GM18861 (cell line): ENCODE data around the gene DPYSL5.
"Not testable (repeated sequence)": the region's sequence is repeated elsewhere in the genome, so short reads cannot be mapped to it uniquely, and the experiment has no call there.

Experiments used
- ATAC-seq: cut with Tn5 transposase; IDR thresholded peaks from one replicate; pipeline ENCODE4 v1.9.1; 2021; ENCODE audit not compliant: unreplicated experiment

DPYSL5 gene, protein sequence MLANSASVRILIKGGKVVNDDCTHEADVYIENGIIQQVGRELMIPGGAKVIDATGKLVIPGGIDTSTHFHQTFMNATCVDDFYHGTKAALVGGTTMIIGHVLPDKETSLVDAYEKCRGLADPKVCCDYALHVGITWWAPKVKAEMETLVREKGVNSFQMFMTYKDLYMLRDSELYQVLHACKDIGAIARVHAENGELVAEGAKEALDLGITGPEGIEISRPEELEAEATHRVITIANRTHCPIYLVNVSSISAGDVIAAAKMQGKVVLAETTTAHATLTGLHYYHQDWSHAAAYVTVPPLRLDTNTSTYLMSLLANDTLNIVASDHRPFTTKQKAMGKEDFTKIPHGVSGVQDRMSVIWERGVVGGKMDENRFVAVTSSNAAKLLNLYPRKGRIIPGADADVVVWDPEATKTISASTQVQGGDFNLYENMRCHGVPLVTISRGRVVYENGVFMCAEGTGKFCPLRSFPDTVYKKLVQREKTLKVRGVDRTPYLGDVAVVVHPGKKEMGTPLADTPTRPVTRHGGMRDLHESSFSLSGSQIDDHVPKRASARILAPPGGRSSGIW

DNA sequence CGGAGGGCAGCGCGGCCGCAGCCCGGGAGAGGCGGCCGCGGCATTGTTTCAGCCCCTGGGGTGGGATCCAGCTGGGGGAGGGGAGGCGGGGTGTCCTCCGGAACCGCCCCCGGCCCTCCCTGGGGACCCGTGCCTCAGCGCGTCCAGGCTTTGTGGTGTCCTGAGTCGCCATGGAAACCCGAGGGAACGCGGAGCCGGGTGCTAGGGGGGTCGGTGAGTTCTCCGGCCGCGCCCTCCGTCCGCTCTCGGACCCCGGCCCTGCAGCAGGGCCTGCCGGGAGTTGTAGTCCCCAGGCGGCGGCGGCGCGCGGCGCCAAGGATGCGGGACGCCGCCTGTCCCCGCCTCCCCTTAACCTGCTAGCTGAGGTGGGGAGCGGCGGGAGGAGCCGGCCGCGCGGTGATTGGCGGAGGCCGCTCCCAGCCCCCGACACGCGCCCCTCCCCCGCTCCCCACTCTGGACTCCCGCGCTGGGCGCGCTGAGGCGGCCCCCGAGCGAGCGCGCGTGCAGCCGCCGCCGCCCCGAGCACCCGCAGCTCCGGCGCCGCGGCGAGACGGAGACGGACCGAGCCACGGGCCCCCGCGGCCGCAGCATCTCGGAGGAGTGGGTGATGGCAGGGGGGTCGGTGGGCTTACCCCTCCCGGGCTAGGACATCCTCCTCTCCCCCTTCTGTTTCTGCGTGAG, at the start of gene DPYSL5:
DPYSL5 (plus strand) TSS at position 478 of the 681 bp plus-strand sequence. CDS start 50,368 bp downstream, outside the sequence.
- ATAC-seq, result no peak

DNA sequence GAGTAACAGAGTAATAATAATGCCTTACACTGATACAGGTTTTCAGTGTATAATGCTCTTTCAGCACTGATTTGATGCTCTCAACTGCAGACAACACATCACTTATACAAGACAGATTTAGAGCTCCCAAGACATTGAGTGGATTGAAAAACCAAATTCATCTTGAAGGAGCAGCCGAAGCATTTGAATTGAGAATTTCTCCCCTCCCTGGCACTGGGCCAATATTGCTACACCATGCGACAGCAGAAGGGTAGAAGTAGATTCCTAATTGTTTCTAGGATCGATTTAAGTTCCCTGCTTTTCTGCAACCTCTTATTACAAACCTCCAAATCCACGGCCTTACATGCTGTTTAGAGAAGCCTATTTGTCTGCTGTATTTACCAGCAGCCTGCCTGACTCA, 46.6 kb upstream of the DPYSL5 start:
- no peak for ATAC-seq

DNA sequence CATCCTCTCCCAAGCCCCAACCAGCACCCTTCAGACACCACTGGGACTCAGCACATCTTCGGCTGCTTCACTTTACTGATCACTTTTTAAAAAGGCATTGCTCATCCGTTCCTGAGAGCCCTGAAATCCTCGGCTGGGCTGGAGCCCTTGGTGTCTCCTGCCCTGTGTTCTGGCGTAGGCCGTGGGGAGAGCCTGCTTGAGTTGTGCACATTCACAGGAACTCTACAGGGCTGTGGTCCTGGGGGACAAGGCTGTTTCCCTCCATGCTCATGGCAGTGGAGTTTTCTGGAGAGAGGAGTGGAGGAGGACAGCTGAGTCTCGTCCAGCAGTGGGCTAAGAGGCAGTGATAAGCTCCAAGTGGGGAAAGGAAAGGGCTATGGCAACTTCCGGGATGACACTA, 46.1 kb upstream of the DPYSL5 start:
- no peak for ATAC-seq

DNA sequence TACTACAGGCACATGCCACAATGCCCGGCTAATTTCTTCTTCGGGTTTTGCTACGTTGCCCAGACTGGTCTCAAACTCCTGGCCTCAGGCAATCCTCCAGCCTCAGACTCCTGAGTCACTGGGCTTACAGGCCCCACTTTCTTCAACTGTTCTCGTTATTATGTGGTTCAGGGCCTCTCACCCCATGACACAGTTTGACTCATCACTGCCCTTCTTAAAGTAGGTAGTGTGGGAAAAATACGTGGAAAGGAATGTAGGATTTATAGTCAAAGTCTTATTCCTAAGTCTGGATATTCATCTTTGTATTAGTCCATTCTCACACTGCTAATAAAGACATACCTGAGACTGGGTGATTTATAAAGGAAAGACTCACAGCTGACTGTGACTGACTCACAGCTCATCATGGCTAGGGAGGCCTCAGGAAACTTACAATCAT, 42.7 kb upstream of the DPYSL5 start:
- no peak for ATAC-seq

DNA sequence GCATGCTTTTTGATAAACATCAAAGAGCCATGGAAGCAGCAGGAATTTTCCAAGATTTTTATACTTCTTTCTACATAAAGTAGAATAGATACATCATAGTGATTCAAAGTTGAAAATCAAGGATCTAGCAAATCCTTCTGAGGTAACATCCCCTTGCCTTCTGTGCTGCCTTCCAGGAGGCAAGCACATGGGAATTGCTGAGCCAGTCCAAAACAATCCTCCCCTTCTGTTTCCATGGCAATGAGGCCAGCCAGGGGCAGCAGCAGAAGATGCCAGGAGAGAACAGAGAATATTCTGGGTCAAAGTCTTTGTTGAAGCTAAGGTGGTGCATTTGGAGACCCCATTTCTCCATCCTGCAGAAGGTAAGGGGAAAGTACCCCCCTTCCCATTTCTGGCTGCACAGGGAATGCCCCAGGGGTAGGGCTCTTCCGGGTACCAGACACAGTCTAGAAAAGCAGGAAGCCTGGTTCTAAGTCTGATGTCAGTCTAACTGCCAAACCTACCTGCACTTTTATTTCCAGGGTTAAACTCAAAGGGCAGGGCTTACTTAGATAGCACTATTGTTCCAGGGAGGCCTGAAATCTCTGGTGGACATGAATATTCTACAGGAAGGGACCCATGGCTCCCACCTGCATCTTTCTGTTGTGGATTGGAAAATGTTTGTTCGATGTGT, 40.0 kb upstream of the DPYSL5 start:
- no peak for ATAC-seq

DNA sequence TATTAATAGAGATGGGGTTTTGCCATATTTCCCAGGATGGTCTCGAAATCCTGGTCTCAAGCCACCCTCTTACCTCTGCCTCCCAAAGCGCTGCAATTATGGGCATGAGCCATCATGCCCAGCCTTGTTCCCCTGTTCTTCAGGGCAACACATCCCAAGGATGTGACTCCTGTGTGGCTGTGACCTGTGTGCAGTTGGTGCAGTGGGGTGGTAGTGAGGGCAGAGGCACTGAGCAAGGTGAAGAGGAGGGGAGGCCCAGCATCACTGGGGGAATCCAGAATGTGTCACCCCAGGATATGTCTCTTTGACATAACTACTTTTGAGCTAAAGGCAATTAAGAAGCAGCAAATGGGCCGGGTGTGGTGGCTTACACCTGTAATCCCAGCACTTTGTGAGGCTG, 38.7 kb upstream of the DPYSL5 start:
- ATAC-seq, result no peak

DNA sequence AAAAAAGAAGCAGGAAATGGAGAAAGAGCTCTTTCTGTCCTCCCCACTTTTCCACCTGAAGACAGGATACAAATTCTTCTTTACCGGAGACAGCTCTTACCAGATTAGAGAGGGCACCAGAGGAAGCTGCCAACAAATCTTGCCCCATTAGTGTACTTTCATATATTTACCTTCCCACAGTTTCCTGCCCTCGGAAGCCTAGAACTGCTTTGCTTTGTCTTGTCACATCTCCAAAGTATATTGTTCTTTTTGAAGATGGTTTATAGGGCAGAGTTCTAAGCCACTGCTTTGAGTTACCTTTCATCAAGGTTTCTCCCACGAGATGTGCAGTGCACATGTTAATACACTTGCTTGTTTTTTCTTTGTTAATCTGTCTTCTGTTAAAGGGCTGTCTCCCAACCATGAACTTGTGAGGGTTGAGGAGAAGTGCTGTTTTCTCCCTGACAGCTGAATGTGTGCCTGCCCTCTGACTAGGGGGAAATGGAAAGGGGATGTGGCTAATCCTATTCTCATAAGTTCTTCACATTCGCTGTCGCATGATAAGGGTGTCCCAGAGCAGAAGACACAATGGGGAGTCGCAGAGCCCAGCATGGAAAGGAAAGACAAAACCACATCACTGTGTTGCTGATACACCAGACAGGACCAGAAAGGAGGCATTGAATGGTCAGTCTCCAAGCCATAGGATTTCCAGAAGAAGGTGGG, 37.9 kb upstream of the DPYSL5 start:
- ATAC-seq, result no peak

DNA sequence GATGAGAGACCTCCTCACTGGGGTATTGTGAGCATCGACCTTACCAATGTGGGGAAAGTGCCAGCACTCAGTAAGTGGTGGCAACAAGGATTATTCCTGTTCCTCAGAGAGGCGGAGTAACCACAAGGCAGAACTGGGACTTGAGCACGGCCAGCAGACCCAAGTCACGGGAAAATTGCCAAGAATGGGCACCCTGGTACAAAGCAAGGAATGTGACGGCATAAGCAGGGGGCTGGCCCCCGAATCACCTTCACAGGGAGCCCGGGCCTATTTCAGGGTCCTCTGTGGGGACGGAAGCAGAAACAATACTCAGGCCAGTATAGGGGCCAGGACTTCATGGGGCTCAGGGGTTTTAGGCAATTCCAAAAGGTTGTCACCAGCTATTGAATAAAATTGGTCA, 36.7 kb upstream of the DPYSL5 start:
- ATAC-seq, result no peak

DNA sequence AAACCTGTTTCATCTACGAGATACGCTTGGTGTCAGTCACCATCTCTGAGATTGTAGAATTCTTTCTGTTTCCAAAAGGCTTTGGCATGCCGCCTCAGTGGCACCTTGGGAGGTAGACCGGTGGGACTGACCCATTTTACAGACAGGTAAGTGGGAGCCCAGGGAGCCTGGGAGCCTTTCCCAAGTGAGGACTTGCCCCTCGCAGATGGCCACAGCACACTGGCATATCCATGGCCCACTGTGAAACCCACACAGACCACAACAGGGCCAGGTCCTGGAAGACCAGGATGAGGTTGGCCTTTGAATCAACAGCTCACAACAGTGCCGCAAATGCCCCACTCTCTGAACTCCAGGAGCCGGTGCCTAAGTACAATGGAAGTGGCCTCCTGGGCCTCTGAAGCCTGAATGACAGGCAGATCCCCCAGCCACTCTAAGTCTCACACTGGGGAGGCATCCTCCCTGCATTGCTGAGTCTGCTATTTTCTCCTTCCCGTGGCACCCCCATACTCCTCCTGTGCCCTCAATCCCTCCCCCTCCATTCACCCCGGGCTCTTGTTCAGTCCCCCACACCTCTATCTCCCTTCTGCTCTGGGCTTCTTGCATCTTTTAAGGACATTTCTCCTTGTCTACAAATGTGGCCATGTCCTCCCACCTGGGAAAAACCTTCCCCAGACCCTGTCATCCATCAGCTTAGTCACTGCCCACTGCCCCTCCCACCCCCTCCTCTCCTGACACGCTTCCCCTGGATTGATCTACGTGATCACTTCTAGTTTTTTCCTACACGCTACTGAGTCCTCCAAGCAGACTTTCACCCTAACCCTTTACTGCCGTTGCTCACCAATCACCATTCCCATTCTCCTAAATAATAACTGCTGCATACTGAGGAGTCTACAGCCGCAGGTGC, 35.9 kb upstream of the DPYSL5 start:
- no peak for ATAC-seq

DNA sequence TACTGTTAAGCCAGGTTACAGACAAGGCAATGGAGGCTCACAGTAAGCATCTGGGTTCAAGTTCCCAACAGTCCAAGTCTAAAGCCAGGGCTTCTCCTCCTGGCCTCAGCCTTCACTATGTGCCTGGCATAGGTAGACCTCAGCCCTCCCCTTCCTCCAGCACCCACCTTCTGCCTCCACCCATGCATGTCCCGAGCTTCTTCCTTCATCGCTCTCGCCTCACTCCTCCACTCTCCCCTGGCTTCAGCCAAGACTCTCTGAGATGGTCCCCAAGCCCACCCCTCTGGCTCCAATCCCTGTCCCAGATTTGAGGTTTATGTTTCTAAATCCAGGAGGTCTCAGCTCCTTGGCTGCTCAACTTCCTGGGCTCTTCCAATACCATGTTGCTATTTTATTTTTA, 35.2 kb upstream of the DPYSL5 start:
- ATAC-seq, result no peak

DNA sequence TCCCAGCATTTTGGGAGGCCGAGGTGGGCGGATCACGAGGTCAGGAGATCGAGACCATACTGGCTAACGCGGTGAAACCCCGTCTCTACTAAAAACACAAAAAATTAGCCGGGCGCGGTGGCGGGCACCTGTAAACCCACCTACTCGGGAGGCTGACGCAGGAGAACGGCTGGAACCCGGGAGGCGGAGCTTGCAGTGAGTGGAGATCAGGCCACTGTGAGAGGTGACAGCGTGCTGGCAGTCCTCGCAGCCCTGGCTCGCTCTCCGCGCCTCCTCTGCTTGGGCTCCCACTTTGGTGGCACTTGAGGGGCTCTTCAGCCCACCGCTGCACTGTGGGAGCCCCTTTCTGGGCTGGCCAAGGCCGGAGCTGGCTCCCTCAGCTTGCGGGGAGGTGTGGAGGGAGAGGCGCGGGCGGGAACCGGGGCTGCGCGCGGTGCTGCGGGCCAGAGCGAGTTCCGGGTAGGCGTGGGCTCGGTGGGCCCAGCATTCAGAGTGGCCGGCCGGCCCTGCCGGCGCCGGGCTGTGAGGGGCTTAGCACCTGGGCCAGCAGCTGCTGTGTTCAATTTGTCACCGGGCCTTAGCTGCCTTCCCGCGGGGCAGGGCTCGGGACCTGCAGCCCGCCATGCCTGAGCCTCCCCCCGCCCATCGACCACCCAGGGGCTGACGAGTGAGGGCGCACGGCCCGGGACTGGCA, 33.7 kb upstream of the DPYSL5 start:
- not testable (repeated sequence) for ATAC-seq

DNA sequence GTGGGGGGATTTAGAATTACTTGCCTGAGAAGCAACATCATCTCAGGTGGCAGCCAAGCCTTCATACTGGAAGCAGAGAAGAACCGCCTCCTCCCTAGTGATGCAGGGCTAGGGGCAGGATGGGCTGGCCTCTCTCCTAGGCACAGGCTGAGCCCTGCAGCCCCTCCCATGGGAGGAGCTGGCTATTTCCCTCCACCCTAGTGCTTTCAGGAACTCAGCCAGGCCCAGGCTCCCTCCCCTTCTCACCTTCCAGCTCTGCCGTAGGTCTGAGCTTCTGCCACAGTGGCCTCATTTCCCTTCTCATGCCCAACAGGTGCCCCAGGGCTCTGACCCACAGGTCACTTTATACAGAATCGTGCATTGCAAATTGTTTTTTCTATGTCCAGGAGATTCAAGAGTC, 31.0 kb upstream of the DPYSL5 start:
- ATAC-seq, result no peak

DNA sequence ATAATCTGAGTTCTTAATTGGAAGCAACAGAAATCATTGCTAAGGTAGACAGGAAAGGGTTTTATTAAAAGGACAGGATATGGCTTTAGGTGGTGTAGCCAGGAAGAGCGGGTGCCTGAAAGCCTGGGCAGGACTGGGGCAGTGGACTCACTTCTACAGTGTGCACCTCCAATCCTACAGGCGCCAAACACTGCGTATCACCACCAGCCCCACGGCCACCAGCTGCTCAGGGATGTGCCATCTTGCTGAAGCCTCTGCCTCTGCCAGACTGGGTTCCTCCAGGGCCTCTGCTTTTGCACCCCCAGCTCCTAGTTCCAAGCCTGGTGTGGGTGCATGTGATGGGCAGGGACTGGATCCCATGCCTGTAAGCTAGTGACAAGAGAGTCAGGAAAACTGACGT, 29.7 kb upstream of the DPYSL5 start:
- no peak for ATAC-seq

DNA sequence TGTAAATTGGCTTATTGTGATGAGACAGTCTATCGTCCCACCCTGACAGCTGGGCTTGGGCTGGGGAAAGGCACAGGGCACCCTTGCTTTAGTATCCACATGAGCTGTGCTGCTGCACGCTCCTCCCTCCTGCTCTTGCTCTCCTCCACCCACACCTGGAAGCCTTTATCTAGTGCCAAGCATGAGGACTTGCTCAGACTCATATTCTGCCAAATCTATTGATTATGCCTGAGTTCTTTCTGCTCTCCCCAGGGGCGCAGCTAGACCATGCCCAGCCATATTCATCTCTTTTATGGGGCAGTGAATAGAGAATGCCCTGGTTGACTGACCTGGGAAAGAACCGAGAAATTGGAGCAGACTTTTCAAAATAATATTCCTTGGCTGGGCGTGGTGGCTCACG, 29.0 kb upstream of the DPYSL5 start:
- ATAC-seq, result no peak

DNA sequence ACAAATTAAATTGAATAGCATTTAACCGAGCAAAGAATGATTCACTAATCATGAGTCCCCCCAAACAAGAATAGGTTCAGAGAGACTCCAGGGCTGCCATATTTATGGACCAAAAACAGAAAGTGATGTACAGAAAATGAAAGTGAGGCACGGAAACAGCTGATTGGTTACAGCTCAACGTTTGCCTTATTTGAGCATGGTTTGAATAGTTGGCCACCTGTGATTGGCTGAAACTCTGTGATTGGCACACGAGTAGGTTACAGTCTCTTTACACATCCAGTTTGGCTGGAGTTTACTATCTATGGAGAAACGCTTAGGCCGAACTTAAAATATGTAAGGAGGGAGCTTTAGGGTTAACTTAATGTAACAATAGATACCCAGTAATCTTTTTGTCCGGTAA, 27.0 kb upstream of the DPYSL5 start:
- no peak for ATAC-seq

DNA sequence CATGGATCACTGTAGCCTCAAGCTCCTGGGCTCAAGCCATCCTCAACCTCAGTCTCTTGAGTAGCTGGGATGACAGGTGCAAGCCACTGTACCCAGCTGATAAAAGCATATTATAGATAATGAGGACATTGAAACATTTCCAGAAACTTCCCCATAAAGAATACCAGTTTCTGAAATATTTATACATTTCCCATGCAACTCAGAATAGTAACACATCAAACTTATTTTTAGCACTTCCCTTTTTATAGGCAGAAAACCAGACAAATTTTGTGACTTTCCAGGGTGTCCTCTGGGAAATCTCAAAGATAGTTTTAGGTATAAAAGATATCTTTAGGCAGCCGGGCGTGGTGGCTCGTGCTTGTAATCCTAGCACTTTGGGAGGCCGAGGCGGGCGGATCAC, 25.1 kb upstream of the DPYSL5 start:
- no peak for ATAC-seq

DNA sequence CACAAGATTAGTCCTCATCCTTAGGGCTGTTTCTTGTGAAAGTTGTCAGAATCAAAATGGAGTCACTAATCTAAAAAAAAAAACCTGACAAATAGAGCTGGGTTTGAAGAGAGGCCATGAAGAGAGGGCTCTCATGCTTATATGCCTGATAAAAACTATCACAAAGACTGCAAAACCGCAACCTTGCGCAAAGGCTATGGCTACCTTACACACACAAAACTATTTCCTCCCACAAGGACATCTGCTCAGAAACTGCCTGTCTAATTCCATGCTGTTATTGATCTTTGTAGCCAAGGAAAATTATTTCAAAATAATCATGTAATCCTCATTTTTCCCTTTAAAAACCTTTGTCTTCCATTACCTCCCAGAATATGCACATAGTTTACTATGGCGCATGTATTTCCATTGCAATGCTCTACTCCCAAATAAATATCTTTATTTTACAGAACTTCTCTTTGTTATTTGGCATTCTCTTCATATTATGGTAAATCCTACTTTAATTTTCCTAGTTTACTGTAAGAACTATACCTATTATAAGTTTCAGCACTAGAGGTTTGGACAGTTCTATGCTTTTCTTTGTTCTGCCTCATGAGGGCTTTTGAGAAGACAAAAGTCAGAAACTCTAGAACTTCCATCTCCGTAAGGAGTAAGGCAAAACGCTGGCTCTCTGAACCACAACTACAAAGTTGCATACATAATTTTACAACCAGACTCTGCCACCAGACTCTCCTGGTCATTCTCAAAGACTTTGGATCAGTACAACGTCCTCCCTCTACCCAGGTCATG, 9.6 kb upstream of the DPYSL5 start:
- no peak for ATAC-seq

DNA sequence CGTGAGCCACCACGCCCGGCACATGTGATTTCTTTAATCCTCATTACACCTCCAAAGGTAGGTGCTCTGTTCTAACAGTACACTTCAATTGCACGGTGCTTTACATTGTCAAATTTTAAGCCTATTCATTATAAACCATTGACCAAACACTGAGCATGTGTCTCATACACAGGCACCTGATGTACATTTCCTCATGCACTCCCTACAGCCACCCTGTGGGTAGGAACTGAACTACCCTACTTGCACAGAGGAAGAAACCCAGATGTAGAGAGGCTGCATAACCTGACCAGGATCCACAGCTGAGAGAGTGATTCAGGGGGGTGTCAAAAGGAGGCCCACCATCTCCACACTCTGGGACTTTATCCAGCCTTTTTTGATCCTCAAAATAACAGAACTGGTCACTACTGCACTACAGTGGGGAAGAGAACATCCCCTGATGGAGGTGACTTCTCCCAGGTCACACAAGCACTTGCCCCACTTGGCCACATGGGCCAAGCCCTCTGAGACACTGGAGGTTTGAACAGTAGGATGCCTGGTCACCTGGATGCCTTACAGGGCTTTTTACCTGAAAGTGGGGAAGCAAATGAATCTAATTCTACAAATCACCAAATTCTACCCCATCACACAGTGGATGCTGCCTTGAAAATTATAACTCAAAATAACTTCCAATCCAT, 6.9 kb upstream of the DPYSL5 start:
- no peak for ATAC-seq
